Measurements from ENCODE around the gene CYP4V2.

The CYP4V2 gene

DNA sequence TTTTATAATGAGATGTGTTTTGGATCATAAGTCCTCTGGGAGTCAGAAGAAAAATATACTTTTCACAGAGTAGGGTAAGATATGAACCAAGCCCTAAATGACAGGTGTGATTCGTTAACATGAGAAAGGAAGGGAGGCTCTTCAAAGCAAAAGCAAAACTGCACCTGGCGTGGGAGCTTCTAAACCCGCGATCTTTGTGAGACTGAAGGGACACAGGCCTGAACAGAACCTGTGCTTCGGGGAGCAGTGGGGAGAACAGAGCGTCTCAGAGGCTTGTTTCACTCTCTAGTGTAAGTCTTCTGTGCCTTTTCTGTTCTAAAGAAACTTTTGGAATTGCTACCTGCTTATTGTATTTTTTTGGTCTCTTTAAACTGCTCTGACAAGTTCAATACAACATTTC, 30.2 kb upstream of the CYP4V2 start:
- no peaks in the 10 kb centered on the region for H3K79me2 ChIP-seq (ENCODE audit: low read length)
- H3K9me3 ChIP-seq (ENCODE audit: insufficient read depth, low read length) = no peaks in the 10 kb centered on the region
- H3K4me1 ChIP-seq (ENCODE audit: low read length) = no peaks in the 10 kb centered on the region
- H3K9ac ChIP-seq (ENCODE audit: low read length) = no peak overlapping the region
- TF ChIP-seq, protein P1, sequence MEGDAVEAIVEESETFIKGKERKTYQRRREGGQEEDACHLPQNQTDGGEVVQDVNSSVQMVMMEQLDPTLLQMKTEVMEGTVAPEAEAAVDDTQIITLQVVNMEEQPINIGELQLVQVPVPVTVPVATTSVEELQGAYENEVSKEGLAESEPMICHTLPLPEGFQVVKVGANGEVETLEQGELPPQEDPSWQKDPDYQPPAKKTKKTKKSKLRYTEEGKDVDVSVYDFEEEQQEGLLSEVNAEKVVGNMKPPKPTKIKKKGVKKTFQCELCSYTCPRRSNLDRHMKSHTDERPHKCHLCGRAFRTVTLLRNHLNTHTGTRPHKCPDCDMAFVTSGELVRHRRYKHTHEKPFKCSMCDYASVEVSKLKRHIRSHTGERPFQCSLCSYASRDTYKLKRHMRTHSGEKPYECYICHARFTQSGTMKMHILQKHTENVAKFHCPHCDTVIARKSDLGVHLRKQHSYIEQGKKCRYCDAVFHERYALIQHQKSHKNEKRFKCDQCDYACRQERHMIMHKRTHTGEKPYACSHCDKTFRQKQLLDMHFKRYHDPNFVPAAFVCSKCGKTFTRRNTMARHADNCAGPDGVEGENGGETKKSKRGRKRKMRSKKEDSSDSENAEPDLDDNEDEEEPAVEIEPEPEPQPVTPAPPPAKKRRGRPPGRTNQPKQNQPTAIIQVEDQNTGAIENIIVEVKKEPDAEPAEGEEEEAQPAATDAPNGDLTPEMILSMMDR (IDR thresholded peaks at IDR 0.05; ENCODE audit: low read depth, low read length) = no peak
- no peak for TF ChIP-seq EZH2phosphoT487 (IDR thresholded peaks at IDR 0.05; ENCODE audit: low read depth)
- H3K27me3 ChIP-seq (ENCODE audit: low read depth, low read length) = no peaks in the 10 kb centered on the region
- H3K36me3 ChIP-seq (replicated peaks; ENCODE audit: low read depth, low read length) = no peaks in the 10 kb centered on the region
- H3K4me3 ChIP-seq (ENCODE audit: low read length) = no peak overlapping the region
- H3K27ac ChIP-seq (ENCODE audit: low read length) = no peak overlapping the region
- no peak overlapping the region for H3K4me2 ChIP-seq (ENCODE audit: low read length)
- H2AFZ ChIP-seq (ENCODE audit: low read depth, low read length) = no peak overlapping the region
- H4K20me1 ChIP-seq (ENCODE audit: insufficient read depth, low read length) = no peaks in the 10 kb centered on the region

DNA sequence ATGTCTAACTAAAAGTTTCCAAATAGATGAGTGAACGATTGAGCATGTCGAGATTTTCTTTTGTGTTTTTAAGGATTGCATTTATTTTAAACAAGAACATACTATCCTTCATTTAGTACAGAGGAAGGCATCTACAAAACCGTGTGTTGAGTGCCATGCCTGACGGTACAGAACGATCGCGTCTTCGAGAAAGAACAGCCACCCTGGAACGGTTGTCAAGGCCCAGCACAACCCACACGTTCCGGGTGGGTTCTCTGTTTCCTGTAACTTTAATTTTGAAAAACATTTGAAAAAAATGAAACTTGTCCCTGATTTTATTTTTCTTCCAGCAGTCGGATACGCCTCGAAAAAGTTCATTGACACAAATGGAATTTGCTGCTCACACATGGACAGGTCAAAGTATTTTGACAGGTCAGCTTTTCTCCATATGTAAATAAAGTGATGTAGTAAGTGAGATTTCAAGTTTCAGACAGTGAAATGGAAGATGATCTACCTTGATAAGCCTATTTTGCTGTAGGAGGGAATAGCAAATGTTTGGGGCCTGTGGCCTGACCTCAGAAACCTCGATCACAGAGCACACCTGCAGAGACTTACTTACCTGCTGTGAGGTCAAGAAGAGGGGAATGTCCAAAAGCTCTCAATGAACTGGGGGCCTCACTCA, 24.4 kb upstream of the CYP4V2 start:
- H3K36me3 ChIP-seq (replicated peaks; ENCODE audit: low read depth, low read length) = no peaks in the 10 kb centered on the region
- H3K9me3 ChIP-seq (ENCODE audit: insufficient read depth, low read length) = no peaks in the 10 kb centered on the region
- H3K4me2 ChIP-seq (ENCODE audit: low read length) = no peak overlapping the region
- no peak overlapping the region for H2AFZ ChIP-seq (ENCODE audit: low read depth, low read length)
- H3K9ac ChIP-seq (ENCODE audit: low read length) = no peak overlapping the region
- H3K4me1 ChIP-seq (ENCODE audit: low read length) = no peaks in the 10 kb centered on the region
- no peaks in the 10 kb centered on the region for H3K79me2 ChIP-seq (ENCODE audit: low read length)
- no peak overlapping the region for H3K4me3 ChIP-seq (ENCODE audit: low read length)
- H4K20me1 ChIP-seq (ENCODE audit: insufficient read depth, low read length) = no peaks in the 10 kb centered on the region
- TF ChIP-seq, protein P1 (IDR thresholded peaks at IDR 0.05; ENCODE audit: low read depth, low read length) = no peak
- no peak overlapping the region for H3K27ac ChIP-seq (ENCODE audit: low read length)
- no peaks in the 10 kb centered on the region for H3K27me3 ChIP-seq (ENCODE audit: low read depth, low read length)

DNA sequence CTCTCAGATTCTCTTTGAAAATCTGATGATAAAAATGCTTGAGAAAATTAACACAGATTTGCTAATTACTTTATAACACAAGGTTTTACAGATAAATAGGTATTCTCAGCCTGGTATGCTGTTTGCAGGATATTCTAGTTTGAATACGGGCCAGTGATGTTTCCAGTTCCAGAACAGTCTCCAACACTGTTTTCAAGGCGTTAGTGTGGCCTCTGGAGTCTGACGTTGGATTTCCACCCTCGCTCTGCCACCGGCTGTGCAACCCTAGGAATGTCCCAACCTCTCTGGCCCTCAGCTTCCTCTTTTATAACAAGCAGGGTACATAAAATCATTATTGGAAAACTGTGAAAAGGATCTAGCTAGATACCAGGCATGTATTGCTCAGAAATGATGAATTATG, 23.8 kb upstream of the CYP4V2 start:
- Histone ChIP-seq H3K36me3 (replicated peaks; ENCODE audit: low read depth, low read length) (no peaks in the 10 kb centered on the region), H3K9me3 (ENCODE audit: insufficient read depth, low read length) (no peaks in the 10 kb centered on the region), H3K4me2 (ENCODE audit: low read length) (no peak overlapping the region)

DNA sequence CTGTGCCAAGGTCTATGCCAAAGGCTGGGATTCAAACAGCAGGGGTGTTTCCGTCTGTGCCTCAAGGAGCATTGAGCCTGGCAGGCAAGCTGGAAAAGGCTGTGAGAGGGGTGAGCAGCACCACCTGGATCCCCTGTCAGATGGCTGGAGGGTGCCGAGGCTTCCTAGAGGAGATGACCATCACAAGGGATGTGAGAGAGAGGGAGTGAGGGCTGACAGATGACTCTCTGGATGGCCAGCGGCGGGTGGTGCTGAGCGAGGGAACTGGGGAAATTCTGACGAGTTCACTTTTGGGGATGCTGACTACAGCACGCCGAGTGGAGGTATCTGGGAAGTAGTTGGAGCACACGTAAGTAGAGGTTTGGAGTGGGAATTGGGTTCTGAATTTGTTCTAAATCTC, 22.6 kb upstream of the CYP4V2 start:
- H3K4me1 ChIP-seq (ENCODE audit: low read length) = no peaks in the 10 kb centered on the region
- H3K27me3 ChIP-seq (ENCODE audit: low read depth, low read length) = no peaks in the 10 kb centered on the region
- no peaks in the 10 kb centered on the region for H3K9me3 ChIP-seq (ENCODE audit: insufficient read depth, low read length)
- H3K36me3 ChIP-seq (replicated peaks; ENCODE audit: low read depth, low read length) = no peaks in the 10 kb centered on the region
- H3K4me2 ChIP-seq (ENCODE audit: low read length) = no peak overlapping the region
- H3K27ac ChIP-seq (ENCODE audit: low read length) = no peak overlapping the region
- no peak overlapping the region for H3K9ac ChIP-seq (ENCODE audit: low read length)
- H3K4me3 ChIP-seq (ENCODE audit: low read length) = no peak overlapping the region
- H2AFZ ChIP-seq (ENCODE audit: low read depth, low read length) = no peak overlapping the region
- H3K79me2 ChIP-seq (ENCODE audit: low read length) = no peaks in the 10 kb centered on the region
- H4K20me1 ChIP-seq (ENCODE audit: insufficient read depth, low read length) = no peaks in the 10 kb centered on the region
- TF ChIP-seq, protein P1 (IDR thresholded peaks at IDR 0.05; ENCODE audit: low read depth, low read length) = no peak
- no peak for TF ChIP-seq EZH2phosphoT487 (IDR thresholded peaks at IDR 0.05; ENCODE audit: low read depth)

More for the DNA sequence above, 23.8 kb upstream of the CYP4V2 start:
- TF ChIP-seq, protein P1 (IDR thresholded peaks at IDR 0.05; ENCODE audit: low read depth, low read length) = no peak
- no peak for TF ChIP-seq EZH2phosphoT487 (IDR thresholded peaks at IDR 0.05; ENCODE audit: low read depth)
- H3K27ac ChIP-seq (ENCODE audit: low read length) = no peak overlapping the region
- no peak overlapping the region for H2AFZ ChIP-seq (ENCODE audit: low read depth, low read length)
- no peaks in the 10 kb centered on the region for H3K4me1 ChIP-seq (ENCODE audit: low read length)
- H3K9ac ChIP-seq (ENCODE audit: low read length) = no peak overlapping the region
- no peak overlapping the region for H3K4me3 ChIP-seq (ENCODE audit: low read length)
- no peaks in the 10 kb centered on the region for H4K20me1 ChIP-seq (ENCODE audit: insufficient read depth, low read length)
- H3K27me3 ChIP-seq (ENCODE audit: low read depth, low read length) = no peaks in the 10 kb centered on the region
- no peaks in the 10 kb centered on the region for H3K79me2 ChIP-seq (ENCODE audit: low read length)
